ENCODE results near the gene RNF208. TPM values are rescaled to one million over a fixed set of nuclear protein-coding genes. Genes with fewer than 3 reads are reported as not detected.

RNF208 gene
- total and polyA plus RNA-seq, 2 experiments from 2014 or later, result 1.4 to 5.6 TPM

GRCh38 chr9:137247916-137248175 lies 25.8 kb upstream of the RNF208 start (continued):
- no peak for TF ChIP-seq CTCF (conservative IDR thresholded peaks at IDR 0.05; ENCODE audit: low read depth in 2 of 2)
- TF ChIP-seq ZNF114 (CRISPR knock-in tag; IDR thresholded peaks at IDR 0.05), result no peak
- TF ChIP-seq JUNB (IDR thresholded peaks at IDR 0.05; ENCODE audit: unreplicated experiment), result no peak
- TF ChIP-seq ZNF331 (CRISPR knock-in tag; IDR thresholded peaks at IDR 0.05; ENCODE audit: low read depth), result no peak
- TF ChIP-seq CREB1 (CRISPR knock-in tag; IDR thresholded peaks at IDR 0.05; ENCODE audit: low read depth), result no peak
- TF ChIP-seq EZH2 (IDR thresholded peaks at IDR 0.05; ENCODE audit: low read depth, unreplicated experiment), result no peak
- no peak for TF ChIP-seq NANOG (IDR thresholded peaks at IDR 0.05; ENCODE audit: borderline replicate concordance)
- TF ChIP-seq ZNF462 (CRISPR knock-in tag; IDR thresholded peaks at IDR 0.05), result no peak
- no peak for TF ChIP-seq STAT1 (IDR thresholded peaks at IDR 0.05; ENCODE audit: unreplicated experiment)

Measured in GM23338 (cell line).